SK-N-DZ (cell line): ENCODE results near the gene TNS2.
A peak's percentile ranks its signal among the peaks of the same experiment; 100 is the strongest.

Experiments used
- DNase-seq: peaks from one replicate; pipeline ENCODE4 v3.0.0-alpha.2; 2015; ENCODE audit warnings: low spot score

The TNS2 gene

GRCh38 chr12:53044052-53044581, 5.7 kb upstream of the TNS2 start:
- no peak for DNase-seq

DNA sequence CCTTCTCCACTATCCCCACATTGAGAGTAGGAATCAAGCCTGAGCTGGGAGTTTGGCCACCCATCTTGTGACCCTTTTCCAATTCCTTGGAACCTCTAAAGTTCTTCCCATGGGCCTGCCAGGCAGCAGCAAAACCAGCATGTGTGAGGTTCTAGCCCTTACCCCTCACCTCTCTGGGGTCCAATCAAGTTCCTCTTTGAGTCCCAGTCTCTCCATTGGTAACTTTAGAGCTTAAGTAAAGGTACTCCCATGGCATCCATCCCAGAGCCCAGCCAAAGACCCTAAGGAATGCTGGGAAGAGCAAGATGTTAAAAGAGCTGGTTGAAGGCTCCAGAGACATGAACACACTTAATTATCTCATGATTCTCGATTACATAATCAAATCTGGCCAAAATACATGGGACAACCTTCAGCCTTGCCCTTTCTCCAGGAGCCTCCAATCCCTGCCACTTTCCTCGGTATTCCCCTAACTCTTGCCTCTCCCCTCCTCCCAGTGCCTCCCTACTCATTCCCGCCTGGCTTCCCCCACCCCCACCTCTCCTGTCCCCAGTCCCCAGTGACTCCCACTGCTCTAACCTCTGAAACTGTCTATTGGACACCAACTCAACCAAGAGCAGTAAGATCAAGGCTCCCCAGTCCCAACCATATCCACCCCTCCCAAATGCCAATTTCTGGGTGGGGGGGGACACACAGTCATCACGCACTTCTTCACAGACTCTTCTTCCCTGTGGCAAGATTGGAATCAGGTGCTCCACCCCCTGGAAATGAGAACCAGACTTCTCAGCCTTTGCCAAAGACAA, 4.8 kb upstream of the TNS2 start:
- DNase-seq = no peak

DNA sequence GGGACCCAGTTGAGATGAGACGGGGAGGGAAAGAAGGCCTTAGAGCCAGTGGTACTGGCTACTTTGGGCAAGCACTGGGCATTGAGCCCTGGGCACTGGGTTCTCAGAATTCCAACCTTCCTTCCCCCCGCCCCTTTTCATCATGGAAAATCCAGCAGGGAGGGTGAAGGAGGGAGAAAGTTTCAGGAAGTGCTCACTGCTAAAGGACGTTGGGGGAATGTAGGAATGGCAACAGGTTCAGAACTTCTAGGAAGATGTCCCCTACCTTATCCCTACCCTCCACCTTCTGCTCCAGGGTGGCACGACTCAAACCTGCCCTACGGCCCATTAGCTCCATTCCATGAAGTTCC, 4.2 kb upstream of the TNS2 start:
- DNase-seq = no peak

DNA sequence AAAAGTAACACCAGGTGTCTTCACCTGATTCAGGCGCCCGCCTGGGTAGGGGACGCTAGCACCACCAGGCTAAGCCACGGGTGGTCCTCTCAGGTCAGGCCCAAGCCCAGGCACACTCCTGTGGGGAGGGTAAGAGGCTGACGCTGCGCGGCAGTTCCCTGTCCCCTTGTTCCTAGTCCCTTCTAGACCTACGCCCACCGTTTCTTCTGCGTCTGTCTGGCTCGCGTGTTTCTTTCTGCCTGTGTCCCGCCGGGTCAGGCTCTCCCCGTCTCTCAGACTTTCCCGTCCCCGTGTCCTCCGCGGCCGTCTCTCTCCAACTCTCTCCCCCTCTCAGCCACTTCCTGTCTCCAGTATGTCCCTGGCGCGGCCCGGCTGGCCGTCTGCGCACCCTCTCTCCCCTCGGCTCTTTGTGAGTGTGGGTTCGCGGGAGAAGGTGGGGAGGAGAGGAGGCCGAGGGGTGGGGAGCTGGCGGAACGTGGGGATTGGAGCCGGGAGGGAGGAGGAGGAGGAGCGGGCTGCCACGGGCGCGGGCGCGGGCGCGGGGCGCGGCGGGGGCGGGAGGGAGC, 3.1 kb upstream of the TNS2 start:
- DNase-seq = peak; percentile 73

DNA sequence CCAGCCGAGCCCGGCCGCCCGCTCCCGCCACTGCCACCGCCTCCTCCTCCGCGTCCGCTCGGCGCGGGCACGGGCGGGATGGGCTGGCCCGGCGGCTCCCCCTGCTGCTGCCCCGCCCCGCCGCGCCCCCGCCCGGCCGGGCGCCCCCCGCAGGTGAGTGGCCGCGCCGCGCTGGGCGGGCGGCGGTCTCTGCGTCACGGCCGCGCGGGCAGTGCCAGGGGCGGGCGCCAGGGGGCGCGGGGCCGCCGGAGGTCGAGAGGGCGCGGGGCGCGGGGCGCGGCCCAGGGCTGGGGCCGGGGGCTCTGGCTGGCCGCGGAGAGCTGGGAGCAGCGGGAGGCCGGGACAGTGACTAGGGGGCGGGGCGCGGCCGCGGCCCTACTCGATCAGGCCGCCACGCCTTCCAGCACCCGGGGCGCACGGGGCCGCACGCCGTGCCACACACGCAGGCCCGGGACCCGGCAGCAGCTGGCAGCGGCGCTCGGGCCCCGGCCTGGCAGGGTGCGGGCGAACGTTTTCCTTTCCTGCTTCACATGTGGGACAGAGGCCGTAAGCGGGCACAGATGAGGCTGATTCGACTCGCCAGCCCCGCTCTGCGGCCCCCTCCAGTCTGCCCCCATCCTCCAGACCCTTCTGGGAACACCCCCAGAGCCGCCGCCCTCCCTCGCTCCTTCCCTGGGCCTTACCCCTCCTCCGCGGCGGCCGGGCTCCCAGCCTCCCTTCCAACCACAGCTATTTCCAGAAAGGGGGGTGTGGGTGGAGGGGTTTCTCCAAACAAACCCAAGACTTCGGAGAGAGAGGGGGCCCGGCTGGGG, 2.4 kb upstream of the TNS2 start:
- DNase-seq = peak; percentile 56

GRCh38 chr12:53048033-53048779, 1.7 kb upstream of the TNS2 start:
- DNase-seq = peak; percentile 45

DNA sequence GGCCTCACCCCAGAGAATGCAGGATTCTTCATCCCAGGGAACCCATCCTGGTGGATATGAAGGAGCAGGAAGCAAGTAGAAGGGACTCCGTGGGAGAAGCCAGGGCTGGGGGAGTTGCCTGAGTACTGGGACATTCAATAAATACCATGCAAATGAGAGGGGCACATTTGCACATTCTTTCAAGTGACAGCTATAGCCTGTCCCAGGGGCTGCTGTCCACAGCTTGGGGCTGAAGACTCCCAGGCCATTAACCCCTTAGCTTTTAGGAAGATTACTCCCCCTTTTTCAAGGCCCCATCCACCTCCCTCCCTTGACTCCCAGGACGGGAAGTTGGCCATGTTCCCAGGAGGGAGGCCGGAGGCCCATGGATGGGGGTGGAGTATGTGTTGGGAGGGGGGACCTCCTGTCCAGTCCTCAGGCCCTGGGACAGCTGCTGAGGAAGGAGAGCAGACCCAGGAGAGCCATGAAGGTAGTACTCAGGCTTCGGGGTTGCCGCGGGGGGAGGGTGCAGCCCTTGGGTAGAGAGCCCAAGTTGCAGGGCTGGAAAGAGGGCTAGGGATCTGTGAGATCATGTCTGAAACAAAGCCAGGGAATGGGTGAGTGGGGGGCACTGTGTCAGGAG, 974 bp upstream of the TNS2 start:
- DNase-seq = peak; percentile 13

GRCh38 chr12:53050426-53051057, 677 bp downstream of the TNS2 start:
- DNase-seq = peak; percentile 27

- peak; percentile 65 for DNase-seq
These were observed 1.4 kb downstream of the TNS2 start for GRCh38 chr12:53051058-53051880.

DNA sequence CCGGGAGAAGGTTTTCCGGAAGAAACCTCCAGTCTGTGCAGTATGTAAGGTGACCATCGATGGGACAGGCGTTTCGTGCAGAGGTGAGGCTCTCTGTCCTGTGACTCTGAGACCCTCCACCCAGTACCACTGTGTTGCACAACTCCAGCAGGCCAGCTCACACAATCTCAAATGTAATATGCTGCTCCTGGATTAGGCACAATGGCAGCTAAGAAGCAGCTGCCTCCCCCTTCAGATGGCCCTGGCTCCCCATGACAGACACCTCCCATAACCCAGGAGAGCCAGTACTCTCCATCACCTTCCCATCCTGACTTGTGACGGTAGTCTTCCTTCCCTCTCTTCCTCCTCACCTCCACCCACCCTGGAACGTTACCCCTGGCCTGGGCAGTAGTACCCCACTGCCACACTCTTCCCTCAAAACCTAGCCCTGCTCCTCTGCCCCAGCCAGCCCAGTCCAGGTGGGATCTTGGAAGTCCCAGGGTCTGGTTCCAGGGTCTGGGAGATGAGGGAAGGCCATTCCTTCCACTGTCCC, 2.1 kb downstream of the TNS2 start:
- DNase-seq = peak; percentile 14

DNA sequence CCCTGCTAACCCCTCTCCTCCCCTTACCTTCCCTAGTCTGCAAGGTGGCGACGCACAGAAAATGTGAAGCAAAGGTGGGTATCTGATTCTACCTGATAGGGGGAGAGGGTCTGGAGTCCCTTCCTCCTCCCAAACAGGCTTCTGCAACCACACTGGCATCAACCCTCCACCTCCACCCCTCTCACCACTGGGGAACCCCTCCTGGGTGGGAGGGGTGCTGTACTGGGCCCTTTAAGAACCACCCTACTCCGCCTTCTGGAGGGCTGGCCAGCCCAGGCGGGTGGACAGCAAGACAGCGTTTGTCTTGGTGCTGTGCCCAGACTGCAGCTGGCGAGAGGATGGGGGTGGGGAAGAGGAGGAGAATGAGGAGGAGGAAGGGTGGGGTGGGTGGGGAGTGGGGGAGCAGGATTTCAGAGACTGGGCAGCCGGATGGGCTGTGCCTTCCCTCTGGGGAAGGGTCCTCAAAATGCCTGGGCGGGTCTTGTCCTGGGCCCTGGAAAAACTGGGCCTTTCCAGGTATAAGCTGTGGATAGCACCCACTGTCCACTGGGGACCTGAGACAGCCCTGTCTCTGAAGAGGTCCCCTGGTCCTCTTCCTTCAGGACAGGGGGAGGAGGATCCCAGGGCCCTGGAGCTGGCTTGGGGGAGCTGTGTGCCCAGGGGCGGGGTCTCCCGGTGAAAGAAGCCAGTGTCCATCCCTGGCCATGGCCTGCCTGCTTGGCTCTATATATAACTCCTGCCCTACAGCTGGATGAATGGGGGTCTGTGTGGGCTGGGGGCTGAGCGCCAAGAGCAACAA, 2.8 kb downstream of the TNS2 start:
- DNase-seq = peak; percentile 21

DNA sequence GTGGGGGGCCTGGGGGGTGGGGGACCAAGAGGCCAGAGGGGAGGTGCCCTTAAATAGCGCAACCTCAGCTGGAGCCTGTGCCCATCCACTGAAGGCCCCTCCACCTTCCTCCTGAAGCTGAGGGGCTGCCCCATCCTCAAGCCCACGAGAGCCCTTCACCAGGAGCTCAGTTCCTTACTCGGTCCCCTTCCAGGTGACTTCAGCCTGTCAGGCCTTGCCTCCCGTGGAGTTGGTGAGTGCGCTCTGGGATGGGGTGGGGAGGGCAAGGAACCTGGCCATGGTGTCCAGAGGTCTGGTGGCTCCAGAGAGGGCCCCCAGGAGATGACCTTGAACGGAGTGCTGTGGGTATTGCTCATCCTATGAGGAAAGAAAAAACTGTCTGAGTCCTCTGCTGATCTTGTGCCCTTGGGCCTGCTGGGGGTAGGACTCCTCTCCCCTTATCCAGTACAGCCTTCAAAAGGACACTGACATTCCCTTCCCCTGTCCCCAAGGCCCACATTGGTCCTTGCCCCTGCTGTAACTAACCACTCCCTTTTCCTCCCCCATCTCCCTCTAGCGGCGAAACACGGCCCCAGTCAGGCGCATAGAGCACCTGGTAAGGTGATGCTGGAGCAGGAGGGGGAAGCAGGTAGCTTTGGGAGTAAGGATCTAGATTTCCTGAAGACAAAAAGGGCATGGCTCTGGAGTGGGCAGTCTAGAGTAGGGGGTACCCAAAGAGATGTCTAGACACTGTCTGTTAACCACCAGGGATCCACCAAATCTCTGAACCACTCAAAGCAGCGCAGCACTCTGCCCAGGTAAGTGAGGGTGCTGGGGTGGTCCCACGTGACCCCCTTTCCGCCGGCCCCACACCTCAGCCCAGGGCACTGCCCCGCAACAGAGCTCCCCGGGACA, 3.6 kb downstream of the TNS2 start:
- DNase-seq = peak; percentile 46

GRCh38 chr12:53054112-53054878, 4.4 kb downstream of the TNS2 start:
- DNase-seq = peak; percentile 95

GRCh38 chr12:53055471-53056266, 5.8 kb downstream of the TNS2 start:
- no peak for DNase-seq

DNA sequence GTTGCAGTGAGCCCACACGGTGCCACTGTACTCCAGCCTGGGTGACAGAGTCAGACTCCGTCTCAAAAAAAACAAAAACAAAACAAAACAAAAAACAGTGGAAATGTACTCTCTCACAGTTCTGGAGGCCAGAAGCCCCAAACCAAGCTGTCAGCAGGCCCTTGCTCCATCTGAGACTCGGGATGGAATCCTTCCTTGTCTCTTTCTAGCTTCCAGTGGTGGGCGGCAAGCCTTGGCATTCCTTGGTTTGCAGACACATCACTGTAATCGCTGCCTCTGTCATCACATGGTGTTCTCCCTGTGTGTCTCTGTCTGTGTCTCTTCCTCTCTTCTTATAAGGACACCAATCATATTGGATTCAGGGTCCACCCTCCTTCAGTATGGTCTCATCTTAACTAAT, 6.4 kb downstream of the TNS2 start:
- no peak for DNase-seq

GRCh38 chr12:53056901-53057300, 7.0 kb downstream of the TNS2 start:
- DNase-seq = no peak
